Keratinocyte (primary cell): ENCODE results near the gene CCSER1. TPM values are rescaled to one million over a fixed set of nuclear protein-coding genes. Genes with fewer than 3 reads are reported as not detected.
A peak's percentile ranks its signal among the peaks of the same experiment; 100 is the strongest.

Experiments used
- DNase-seq: peaks from one replicate; pipeline ENCODE4 v3.0.0-alpha.2; 2011; ENCODE audit warnings: low read depth, missing footprints, low spot score
- FAIRE-seq: peaks from 2 replicates; lab custom pipeline; 2011; peaks lifted over from hg19 to GRCh38; lab: Jason Lieb, UNC
- H2AFZ ChIP-seq: 2 replicates; pipeline ENCODE4 v1.6.0; 2012; ENCODE audit warnings: low read length, control low read depth, inconsistent platforms; ENCODE audit not compliant: control insufficient read depth
- H3K27ac ChIP-seq: 2 replicates; pipeline ENCODE4 v1.5.1; 2011; ENCODE audit warnings: low read length; ENCODE audit not compliant: control insufficient read depth, insufficient read depth
- H3K27me3 ChIP-seq: 3 replicates; pipeline ENCODE4 v1.6.0; 2011; ENCODE audit warnings: low read length; ENCODE audit not compliant: control insufficient read depth, insufficient read depth; ENCODE audit errors: extremely low read depth
- H3K36me3 ChIP-seq, 2 experiments: 2 replicates in 1 of 2; 3 replicates in 1 of 2; pipeline ENCODE4 v1.5.1; 2011; ENCODE audit warnings: low read length in 2 of 2, mild to moderate bottlenecking in 1 of 2; ENCODE audit not compliant: control insufficient read depth in 2 of 2, insufficient read depth in 2 of 2; ENCODE audit errors: extremely low read depth in 1 of 2
- H3K4me1 ChIP-seq: 3 replicates; pipeline ENCODE4 v1.5.1; 2011; ENCODE audit warnings: low read length; ENCODE audit not compliant: control insufficient read depth, insufficient read depth; ENCODE audit errors: extremely low read depth
- H3K4me2 ChIP-seq: 3 replicates; pipeline ENCODE4 v1.6.0; 2011; ENCODE audit warnings: low read depth, low read length; ENCODE audit not compliant: control insufficient read depth, insufficient read depth; ENCODE audit errors: extremely low read depth
- H3K4me3 ChIP-seq, 3 experiments: fragments of 200-600 bp in 1 of 3; sonication (generic) in 1 of 3; 2 replicates in 2 of 3; 3 replicates in 1 of 3; pipeline ENCODE4 v1.5.1; 2011 to 2016; ENCODE audit warnings: low read length in 3 of 3, mild to moderate bottlenecking in 3 of 3, control low read depth in 2 of 3, inconsistent platforms in 1 of 3, low read depth in 1 of 3, mixed read lengths in 1 of 3, mixed run types in 1 of 3, moderate library complexity in 1 of 3; ENCODE audit not compliant: control insufficient read depth in 2 of 3, insufficient read depth in 2 of 3; ENCODE audit errors: extremely low read depth in 1 of 3
- H3K79me2 ChIP-seq: 2 replicates; pipeline ENCODE4 v1.6.0; 2012; ENCODE audit warnings: low read length; ENCODE audit not compliant: control insufficient read depth, insufficient read depth
- H3K9ac ChIP-seq: 3 replicates; pipeline ENCODE4 v1.6.0; 2011; ENCODE audit warnings: low read length; ENCODE audit not compliant: control insufficient read depth, insufficient read depth; ENCODE audit errors: extremely low read depth
- H3K9me1 ChIP-seq: 3 replicates; pipeline ENCODE4 v1.6.0; 2011; ENCODE audit warnings: low read length; ENCODE audit not compliant: control insufficient read depth, insufficient read depth; ENCODE audit errors: extremely low read depth
- H3K9me3 ChIP-seq: 2 replicates; pipeline ENCODE4 v1.5.1; 2012; ENCODE audit warnings: low read depth, low read length; ENCODE audit not compliant: control insufficient read depth
- H4K20me1 ChIP-seq: 3 replicates; pipeline ENCODE4 v1.6.0; 2011; ENCODE audit warnings: low read length; ENCODE audit not compliant: control insufficient read depth, insufficient read depth; ENCODE audit errors: extremely low read depth
- CTCF ChIP-seq, 3 experiments: IDR thresholded peaks in 1 of 3; conservative IDR thresholded peaks in 1 of 3; optimal IDR thresholded peaks in 1 of 3; 2 replicates in 2 of 3; 3 replicates in 1 of 3; pipeline versions ENCODE3 to v1.5.1; 2011; ENCODE audit warnings: low read length in 3 of 3, mild to moderate bottlenecking in 3 of 3, moderate library complexity in 2 of 3, control low read depth in 1 of 3, inconsistent platforms in 1 of 3; ENCODE audit not compliant: insufficient read depth in 2 of 3; ENCODE audit errors: extremely low read depth in 1 of 3
- EZH2 ChIP-seq: IDR thresholded peaks from one replicate; pipeline ENCODE4 v1.6.1; 2012; ENCODE audit warnings: inconsistent platforms, mild to moderate bottlenecking, low read length, moderate library complexity
- dilution Hi-C: fragments of 300-500 bp; cut with MboI; formaldehyde crosslinking; loops from one replicate; pipeline ENCODE4 v1.7.0; 2020; ENCODE audit warnings: low sequenced_read_pairs; ENCODE audit not compliant: extremely low pct_ligation_motif_present
- polyA plus RNA-seq, 5 experiments: library from polyadenylated mRNA; depleted of rRNA in 3 of 5; stranded (reverse) in 3 of 5; stranded (forward) in 1 of 5; unstranded in 1 of 5; fragments of >200 nt; gene quantifications; 1 replicate in 1 of 5; 2 replicates in 3 of 5; 3 replicates in 1 of 5; pipeline versions ENCODE4 v1.2.1 to v1.2.3, GENCODE V29; 2011 to 2012; ENCODE audit warnings: missing spikeins in 2 of 5, low read depth in 1 of 5, low replicate concordance in 1 of 5

The CCSER1 gene
- polyA plus RNA-seq, 1 donor (not counting 4 experiments of a cell fraction or from before 2014, with no cell fraction given) = 1.2 TPM

DNA sequence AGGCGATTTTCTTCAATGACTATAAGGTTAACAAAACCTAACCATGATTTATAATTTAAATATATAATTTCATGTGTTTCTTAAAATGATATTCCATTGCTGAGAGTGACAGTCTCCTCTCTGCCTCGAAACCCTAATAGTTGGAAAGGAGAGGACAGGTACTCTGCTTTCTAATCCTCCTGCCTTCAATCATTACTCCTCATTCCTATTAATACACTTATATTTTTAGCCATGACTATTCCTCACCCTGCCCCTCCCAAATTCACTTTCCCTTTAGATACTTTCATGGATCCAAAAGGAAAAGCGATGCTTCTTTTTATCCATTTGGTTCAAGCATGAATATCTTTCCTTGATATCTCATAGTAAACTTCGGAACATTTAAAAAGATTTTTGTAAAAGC lies 418.2 kb downstream of the CCSER1 start:
- Histone ChIP-seq H2AFZ (no peak overlapping the region), H3K4me3 (no peak overlapping the region), H3K9me3 (no peaks in the 10 kb centered on the region), H3K36me3 (no peaks in the 10 kb centered on the region), H3K9ac (no peak overlapping the region), H3K27me3 (no peaks in the 10 kb centered on the region), H3K4me2 (no peak overlapping the region), H3K4me1 (peaks cover 9% of the 10 kb centered on the region), H3K27ac (no peak overlapping the region), H3K79me2 (no peaks in the 10 kb centered on the region), H3K9me1 (no peaks in the 10 kb centered on the region), H4K20me1 (no peaks in the 10 kb centered on the region)
- dilution Hi-C loops = no loop called here
- DNase-seq = no peak
- no peak for TF ChIP-seq EZH2
- no peak for TF ChIP-seq CTCF (optimal IDR thresholded peaks at IDR 0.05 in 1 of 3, IDR thresholded peaks at IDR 0.05 in 1 of 3, conservative IDR thresholded peaks at IDR 0.05 in 1 of 3; ENCODE audit: extremely low read depth in 1 of 3, insufficient read depth in 2 of 3, low read length in 3 of 3)
- FAIRE-seq = no peak

GRCh38 chr4:90546114-90546513 lies 418.9 kb downstream of the CCSER1 start:
- FAIRE-seq = peak; percentile 76
- Histone ChIP-seq H3K9me3 (no peaks in the 10 kb centered on the region), H3K79me2 (no peaks in the 10 kb centered on the region), H2AFZ (no peak overlapping the region), H3K27me3 (no peaks in the 10 kb centered on the region), H3K4me3 (no peak overlapping the region), H3K36me3 (no peaks in the 10 kb centered on the region), H4K20me1 (no peaks in the 10 kb centered on the region), H3K4me1 (peaks cover 9% of the 10 kb centered on the region), H3K9ac (no peak overlapping the region), H3K9me1 (no peaks in the 10 kb centered on the region), H3K27ac (no peak overlapping the region), H3K4me2 (peak overlapping the region; percentile 33)
- dilution Hi-C loops = no loop called here
- TF ChIP-seq CTCF (optimal IDR thresholded peaks at IDR 0.05 in 1 of 3, IDR thresholded peaks at IDR 0.05 in 1 of 3, conservative IDR thresholded peaks at IDR 0.05 in 1 of 3; ENCODE audit: extremely low read depth in 1 of 3, insufficient read depth in 2 of 3, low read length in 3 of 3) (no peak), EZH2 (no peak)
- peak; percentile 71 for DNase-seq
